ENCODE results near the gene TVP23A.
"Not testable (repeated sequence)": the region's sequence is repeated elsewhere in the genome, so short reads cannot be mapped to it uniquely, and the experiment has no call there.

TVP23A gene

DNA sequence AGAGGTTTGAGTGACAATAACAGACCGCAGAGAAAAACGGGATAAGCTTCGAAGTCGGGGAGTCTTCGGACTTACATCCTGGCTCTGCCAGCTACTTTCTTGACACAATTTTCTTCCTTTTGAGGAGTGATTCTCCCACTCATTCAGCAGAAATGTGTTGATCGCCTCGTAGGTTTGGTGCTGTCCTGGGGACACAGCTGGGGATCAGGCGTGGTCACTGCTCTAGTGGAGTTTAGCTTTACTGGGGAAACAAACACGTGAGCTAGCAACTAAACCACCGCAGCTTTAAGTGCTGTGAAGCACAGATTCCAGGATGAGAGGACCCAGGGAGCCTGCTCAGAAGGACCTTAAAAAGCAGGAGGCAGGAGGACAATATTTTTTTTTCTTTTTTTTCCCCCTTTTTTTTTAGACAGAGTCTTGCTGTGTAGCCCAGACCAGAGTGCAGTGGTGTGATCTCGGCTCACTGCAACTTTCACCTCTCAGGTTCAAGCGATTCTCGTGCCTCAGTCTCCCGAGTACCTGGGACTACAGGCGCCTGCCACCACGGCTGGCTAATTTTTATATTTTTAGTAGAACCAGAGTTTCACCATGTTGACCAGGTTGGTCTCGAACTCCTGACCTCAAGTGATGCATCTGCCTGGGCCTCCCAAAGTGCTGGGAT lies 74.1 kb downstream of the TVP23A start:
- Histone ChIP-seq H3K27me3 (ENCODE audit: insufficient read depth, low read length) (no peaks in the 10 kb centered on the region), H3K4me3 (ENCODE audit: low read length) (peak overlapping the region; percentile 57), H3K36me3 (ENCODE audit: insufficient read depth, low read length) (peaks cover 8% of the 10 kb centered on the region), H3K4me1 (ENCODE audit: insufficient read depth, low read length) (peaks cover 3% of the 10 kb centered on the region), H2AFZ (ENCODE audit: low read depth, low read length) (peak overlapping the region; percentile 93), H3K9me3 (ENCODE audit: low read length) (no peaks in the 10 kb centered on the region)

DNA sequence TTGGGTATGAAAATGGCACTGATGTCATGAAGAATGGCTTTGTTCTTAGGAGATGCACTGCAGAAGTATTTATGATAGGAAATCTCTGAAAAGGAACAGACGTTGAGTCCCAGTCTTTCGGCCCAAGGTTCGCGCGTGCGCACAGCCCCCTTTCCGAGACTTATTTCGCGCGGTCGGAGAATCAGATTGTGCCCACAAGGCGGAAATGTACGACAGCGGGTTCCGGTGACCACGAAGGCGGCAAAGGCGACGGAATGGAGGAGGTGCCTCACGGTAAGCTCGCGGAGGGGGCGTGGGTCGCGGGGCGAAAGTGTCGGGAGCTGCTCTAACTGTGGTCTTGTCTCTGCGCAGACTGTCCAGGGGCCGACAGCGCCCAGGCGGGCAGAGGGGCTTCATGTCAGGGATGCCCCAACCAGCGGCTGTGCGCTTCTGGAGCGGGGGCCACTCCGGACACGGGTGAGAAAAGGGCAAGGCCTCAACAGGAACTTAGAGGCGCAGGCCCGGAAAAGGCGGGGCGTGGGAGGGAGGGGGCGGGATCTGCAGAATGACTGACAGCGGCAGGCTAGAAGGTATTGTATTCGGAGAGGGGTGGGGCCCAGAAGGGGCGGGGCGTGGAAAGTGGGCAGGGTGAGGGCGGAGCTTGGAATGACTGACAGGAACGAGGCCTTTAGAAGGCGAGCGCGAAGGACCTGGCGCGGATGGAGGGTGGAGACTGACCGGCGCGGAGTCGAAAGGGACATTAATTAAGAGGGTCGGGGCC lies 74.8 kb downstream of the TVP23A start, which contains the start of gene NUBP1:
Gene NUBP1, plus strand, starts transcription at position 233 of the 760 bp plus-strand sequence. Its CDS starts 22 bp downstream, at position 255.
- Histone ChIP-seq H3K4me1 (ENCODE audit: insufficient read depth, low read length) (peaks cover 3% of the 10 kb centered on the region), H3K36me3 (ENCODE audit: insufficient read depth, low read length) (peaks cover 8% of the 10 kb centered on the region), H2AFZ (ENCODE audit: low read depth, low read length) (peak within 1 kb of the TSS; percentile 93), H3K27me3 (ENCODE audit: insufficient read depth, low read length) (no peaks in the 10 kb centered on the region), H3K4me3 (ENCODE audit: low read length) (peak within 1 kb of the TSS; percentile 95), H3K9me3 (ENCODE audit: low read length) (no peaks in the 10 kb centered on the region)

- Histone ChIP-seq H2AFZ (ENCODE audit: low read depth, low read length) (peak overlapping the region; percentile 93), H3K36me3 (ENCODE audit: insufficient read depth, low read length) (peaks cover 5% of the 10 kb centered on the region), H3K4me3 (ENCODE audit: low read length) (peak overlapping the region; percentile 95), H3K4me1 (ENCODE audit: insufficient read depth, low read length) (peaks cover 3% of the 10 kb centered on the region), H3K27me3 (ENCODE audit: insufficient read depth, low read length) (no peaks in the 10 kb centered on the region), H3K9me3 (ENCODE audit: low read length) (no peaks in the 10 kb centered on the region)
Observed at GRCh38 chr16:10743227-10743609, 75.4 kb downstream of the TVP23A start.

GRCh38 chr16:10741844-10742243 lies 76.8 kb downstream of the TVP23A start:
- Histone ChIP-seq H3K4me1 (ENCODE audit: insufficient read depth, low read length) (peaks cover 3% of the 10 kb centered on the region), H3K4me3 (ENCODE audit: low read length) (no peak overlapping the region), H3K36me3 (ENCODE audit: insufficient read depth, low read length) (no peaks in the 10 kb centered on the region), H3K9me3 (ENCODE audit: low read length) (no peaks in the 10 kb centered on the region), H3K27me3 (ENCODE audit: insufficient read depth, low read length) (no peaks in the 10 kb centered on the region), H2AFZ (ENCODE audit: low read depth, low read length) (no peak overlapping the region)

DNA sequence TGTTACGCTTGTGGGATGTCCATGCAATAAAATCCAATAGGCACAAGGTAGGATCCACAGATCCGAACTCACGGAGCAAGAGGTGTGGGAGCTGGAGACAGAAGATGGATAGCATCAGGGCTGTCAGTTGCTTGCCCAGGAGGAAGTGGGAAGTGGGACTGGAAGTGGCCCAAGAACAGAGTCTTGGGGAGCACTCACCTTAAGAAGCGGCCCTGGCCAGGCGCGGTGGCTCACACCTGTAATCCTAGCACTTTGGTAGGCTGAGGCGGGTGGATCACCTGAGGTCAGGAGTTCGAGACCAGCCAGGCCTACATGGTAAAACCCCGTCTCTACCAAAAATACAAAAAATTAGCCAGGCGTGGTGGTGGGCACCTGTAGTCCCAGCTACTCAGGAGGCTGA lies 77.3 kb downstream of the TVP23A start:
- not testable (repeated sequence) for H3K36me3 ChIP-seq (ENCODE audit: insufficient read depth, low read length); H2AFZ ChIP-seq (ENCODE audit: low read depth, low read length); H3K9me3 ChIP-seq (ENCODE audit: low read length); H3K27me3 ChIP-seq (ENCODE audit: insufficient read depth, low read length); H3K4me1 ChIP-seq (ENCODE audit: insufficient read depth, low read length); H3K4me3 ChIP-seq (ENCODE audit: low read length)

DNA sequence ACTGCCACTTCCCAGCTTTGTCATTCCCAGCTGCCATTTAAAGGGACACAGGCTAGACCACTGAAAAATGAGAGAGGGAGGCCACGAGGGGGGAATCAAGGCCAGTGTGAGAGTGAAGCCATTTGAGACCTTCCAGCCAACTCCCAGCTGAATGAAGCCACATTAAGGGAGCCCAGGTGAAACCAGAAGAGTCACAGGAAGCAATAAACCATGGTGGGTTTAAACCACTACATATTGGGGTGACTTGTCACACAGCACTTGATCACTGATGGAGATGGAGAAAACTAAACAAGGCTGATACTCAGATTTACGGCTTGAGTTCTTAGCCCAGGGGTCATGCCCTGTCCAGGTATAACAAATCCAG lies 77.8 kb downstream of the TVP23A start:
- no peak overlapping the region for H3K4me3 ChIP-seq (ENCODE audit: low read length)
- no peaks in the 10 kb centered on the region for H3K9me3 ChIP-seq (ENCODE audit: low read length)
- H3K36me3 ChIP-seq (ENCODE audit: insufficient read depth, low read length): no peaks in the 10 kb centered on the region
- H3K27me3 ChIP-seq (ENCODE audit: insufficient read depth, low read length): no peaks in the 10 kb centered on the region
- no peak overlapping the region for H2AFZ ChIP-seq (ENCODE audit: low read depth, low read length)
- H3K4me1 ChIP-seq (ENCODE audit: insufficient read depth, low read length): peaks cover 3% of the 10 kb centered on the region

- Histone ChIP-seq H3K9me3 (ENCODE audit: low read length) (no peaks in the 10 kb centered on the region), H3K4me1 (ENCODE audit: insufficient read depth, low read length) (peaks cover 3% of the 10 kb centered on the region), H3K4me3 (ENCODE audit: low read length) (no peak overlapping the region)
Observed at GRCh38 chr16:10740000-10740844, 78.4 kb downstream of the TVP23A start.

DNA sequence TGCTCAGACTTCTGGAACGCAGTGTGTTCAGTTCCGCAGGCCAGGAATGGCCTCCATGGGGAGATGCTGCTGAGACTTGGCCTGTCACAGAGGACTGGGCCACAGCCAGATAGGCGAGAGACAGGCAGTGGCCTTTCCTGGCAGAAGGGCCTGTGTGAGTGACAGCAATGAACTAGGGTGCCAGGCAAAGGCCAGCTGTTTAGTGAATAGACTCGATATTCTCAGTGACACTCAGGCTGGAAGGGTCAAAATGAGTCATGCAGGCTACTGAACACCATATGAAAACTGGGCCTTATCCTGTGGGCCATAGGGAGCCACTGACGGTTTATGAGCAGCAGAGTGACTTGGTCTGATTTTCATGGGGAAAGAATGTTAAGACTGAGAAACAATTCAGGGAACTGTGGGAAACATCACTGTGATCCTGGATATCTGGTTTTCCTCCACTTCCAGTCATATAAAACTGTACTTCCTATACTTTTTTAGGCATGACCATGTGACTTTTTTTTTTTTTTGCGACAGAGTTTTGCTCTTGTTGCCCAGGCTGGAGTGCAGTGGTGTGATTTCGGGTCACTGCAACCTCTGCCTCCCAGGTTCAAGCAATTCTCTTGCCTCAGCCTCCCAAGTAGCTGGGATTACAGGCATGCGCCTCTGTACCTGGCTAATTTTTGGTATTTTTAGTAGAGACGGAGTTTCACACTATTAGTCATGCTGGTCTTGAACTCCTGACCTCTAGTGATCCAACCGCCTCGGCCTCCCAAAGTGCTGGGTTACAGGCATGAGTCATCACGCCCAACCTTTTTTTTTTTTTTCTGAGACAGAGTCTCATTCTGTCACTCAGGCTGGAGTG lies 80.1 kb downstream of the TVP23A start:
- Histone ChIP-seq H3K4me1 (ENCODE audit: insufficient read depth, low read length) (peaks cover 3% of the 10 kb centered on the region), H2AFZ (ENCODE audit: low read depth, low read length) (no peak overlapping the region), H3K27me3 (ENCODE audit: insufficient read depth, low read length) (no peaks in the 10 kb centered on the region), H3K36me3 (ENCODE audit: insufficient read depth, low read length) (no peaks in the 10 kb centered on the region), H3K4me3 (ENCODE audit: low read length) (no peak overlapping the region), H3K9me3 (ENCODE audit: low read length) (no peaks in the 10 kb centered on the region)

More at GRCh38 chr16:10740000-10740844, 78.4 kb downstream of the TVP23A start:
- H3K27me3 ChIP-seq (ENCODE audit: insufficient read depth, low read length): no peaks in the 10 kb centered on the region
- H3K36me3 ChIP-seq (ENCODE audit: insufficient read depth, low read length): no peaks in the 10 kb centered on the region
- no peak overlapping the region for H2AFZ ChIP-seq (ENCODE audit: low read depth, low read length)

DNA sequence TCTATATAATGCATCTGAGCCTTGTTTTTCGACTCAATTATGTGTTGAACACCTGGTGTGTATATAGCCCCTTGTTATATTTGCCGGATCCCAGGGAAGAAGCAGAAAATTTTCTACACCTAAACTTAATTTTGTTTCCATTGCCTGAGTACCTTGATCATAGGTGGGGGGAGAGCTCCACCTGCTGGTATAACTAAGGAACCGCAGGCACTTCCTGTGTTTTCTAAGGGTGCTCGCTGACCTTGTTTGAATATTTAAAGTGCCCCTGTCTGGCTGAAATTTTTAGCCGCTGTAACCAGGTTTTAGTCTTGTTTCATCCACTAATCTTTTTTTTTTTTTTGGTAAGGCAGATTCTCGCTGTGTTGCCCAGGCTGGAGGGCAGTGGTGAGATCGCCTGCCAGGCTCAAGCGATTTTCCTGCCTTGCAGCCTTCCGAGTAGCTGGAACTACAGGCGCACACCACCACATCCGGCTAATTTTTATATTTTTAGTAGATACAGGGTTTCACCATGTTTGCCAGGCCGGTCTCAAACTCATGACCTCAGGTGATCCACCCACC lies 81.4 kb downstream of the TVP23A start:
- no peaks in the 10 kb centered on the region for H3K27me3 ChIP-seq (ENCODE audit: insufficient read depth, low read length)
- H3K4me3 ChIP-seq (ENCODE audit: low read length): no peak overlapping the region
- H2AFZ ChIP-seq (ENCODE audit: low read depth, low read length): peak overlapping the region; percentile 76
- no peaks in the 10 kb centered on the region for H3K4me1 ChIP-seq (ENCODE audit: insufficient read depth, low read length)
- peaks cover 2% of the 10 kb centered on the region for H3K9me3 ChIP-seq (ENCODE audit: low read length)
- no peaks in the 10 kb centered on the region for H3K36me3 ChIP-seq (ENCODE audit: insufficient read depth, low read length)

DNA sequence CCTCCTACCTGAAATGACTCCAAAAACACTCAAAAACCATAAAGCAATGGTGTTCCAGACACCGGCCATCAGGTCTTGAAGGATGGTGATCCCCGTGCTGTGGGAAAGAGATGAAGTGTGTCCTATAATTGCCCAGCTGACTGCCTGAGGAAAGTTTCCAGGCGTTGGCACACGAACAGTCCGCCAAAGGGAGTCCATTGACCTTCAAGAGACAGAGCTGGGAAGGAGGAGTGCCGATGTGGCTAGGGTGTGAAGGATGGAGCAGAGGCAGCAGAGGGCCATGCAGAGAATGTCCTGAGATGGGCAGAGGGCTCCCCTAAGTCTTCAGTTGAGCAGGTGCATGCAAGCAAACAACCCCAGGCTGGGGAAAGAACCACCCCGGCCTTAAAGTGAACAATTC lies 86.8 kb downstream of the TVP23A start:
- Histone ChIP-seq H3K9me3 (ENCODE audit: low read length) (peaks cover 2% of the 10 kb centered on the region), H3K36me3 (ENCODE audit: insufficient read depth, low read length) (no peaks in the 10 kb centered on the region), H3K4me1 (ENCODE audit: insufficient read depth, low read length) (no peaks in the 10 kb centered on the region), H3K27me3 (ENCODE audit: insufficient read depth, low read length) (no peaks in the 10 kb centered on the region), H2AFZ (ENCODE audit: low read depth, low read length) (no peak overlapping the region), H3K4me3 (ENCODE audit: low read length) (no peak overlapping the region)

- H3K36me3 ChIP-seq (ENCODE audit: insufficient read depth, low read length): no peaks in the 10 kb centered on the region
- peaks cover 2% of the 10 kb centered on the region for H3K9me3 ChIP-seq (ENCODE audit: low read length)
- no peaks in the 10 kb centered on the region for H3K27me3 ChIP-seq (ENCODE audit: insufficient read depth, low read length)
- H3K4me3 ChIP-seq (ENCODE audit: low read length): no peak overlapping the region
- no peaks in the 10 kb centered on the region for H3K4me1 ChIP-seq (ENCODE audit: insufficient read depth, low read length)
- no peak overlapping the region for H2AFZ ChIP-seq (ENCODE audit: low read depth, low read length)
Observed at GRCh38 chr16:10729104-10730048, 89.2 kb downstream of the TVP23A start.
